CD14-positive monocyte (primary cell): ENCODE data around the gene NSG2. TPM values are rescaled to one million over a fixed set of nuclear protein-coding genes. Genes with fewer than 3 reads are reported as not detected.

ENCODE experiments used
- DNase-seq, 3 donors: peaks; one replicate each; pipeline ENCODE4 v3.0.0-alpha.2; 2011 to 2022
- H2AFZ ChIP-seq: 2 replicates; pipeline ENCODE4 v1.6.0; 2012; ENCODE audit warnings: mild to moderate bottlenecking, low read depth, low read length, inconsistent platforms; ENCODE audit not compliant: insufficient read depth, poor library complexity, severe bottlenecking
- H3K27ac ChIP-seq, 2 donors: 1 replicate in 1 of 2; 2 replicates in 1 of 2; pipeline ENCODE4 v1.5.1; 2012 to 2013; ENCODE audit warnings: low read length in 2 of 2, control low read depth in 1 of 2, inconsistent platforms in 1 of 2, low read depth in 1 of 2, mild to moderate bottlenecking in 1 of 2
- H3K27me3 ChIP-seq, 2 donors: one replicate each; pipeline versions ENCODE4 v1.6.0 to v1.6.1; 2011 to 2013; ENCODE audit warnings: low read length in 2 of 2; ENCODE audit not compliant: control insufficient read depth in 2 of 2, insufficient read depth in 2 of 2
- H3K36me3 ChIP-seq, 2 donors: replicated peaks in 1 of 2; 1 replicate in 1 of 2; 2 replicates in 1 of 2; pipeline versions ENCODE4 v1.5.1 to v1.6.1; 2012 to 2013; ENCODE audit warnings: low read length in 2 of 2, control low read depth in 1 of 2, inconsistent platforms in 1 of 2, mild to moderate bottlenecking in 1 of 2; ENCODE audit not compliant: insufficient read depth in 2 of 2, control insufficient read depth in 1 of 2
- H3K4me1 ChIP-seq, 2 donors: 1 replicate in 1 of 2; 2 replicates in 1 of 2; pipeline versions ENCODE4 v1.5.1 to v1.6.1; 2012 to 2013; ENCODE audit warnings: low read length in 2 of 2, control low read depth in 1 of 2, inconsistent platforms in 1 of 2, mild to moderate bottlenecking in 1 of 2, moderate library complexity in 1 of 2; ENCODE audit not compliant: insufficient read depth in 2 of 2, control insufficient read depth in 1 of 2
- H3K4me2 ChIP-seq: replicated peaks from 2 replicates; pipeline ENCODE3; 2012; ENCODE audit warnings: low read length, moderate library complexity, mild to moderate bottlenecking; ENCODE audit not compliant: poor library complexity, severe bottlenecking; ENCODE audit errors: extremely low read depth
- H3K4me3 ChIP-seq, 3 experiments: fragments of 200-600 bp in 1 of 3; sonication (generic) in 1 of 3; replicated peaks in 1 of 3; 1 replicate in 2 of 3; 2 replicates in 1 of 3; pipeline ENCODE4 v1.5.1; 2011 to 2013; ENCODE audit warnings: low read length in 3 of 3, mild to moderate bottlenecking in 3 of 3, control low read depth in 2 of 3, low read depth in 2 of 3, inconsistent platforms in 1 of 3, moderate library complexity in 1 of 3
- H3K79me2 ChIP-seq: 2 replicates; pipeline ENCODE4 v1.6.0; 2012; ENCODE audit warnings: mild to moderate bottlenecking, control low read depth, inconsistent platforms, low read length, moderate library complexity; ENCODE audit not compliant: insufficient read depth
- H3K9ac ChIP-seq: 2 replicates; pipeline ENCODE4 v1.6.0; 2017; ENCODE audit warnings: low read length, mild to moderate bottlenecking; ENCODE audit not compliant: insufficient read depth, poor library complexity, severe bottlenecking
- H3K9me3 ChIP-seq, 2 donors: replicated peaks in 1 of 2; 1 replicate in 1 of 2; 2 replicates in 1 of 2; pipeline versions ENCODE4 v1.5.1 to v1.6.1; 2012 to 2013; ENCODE audit warnings: low read length in 2 of 2, control low read depth in 1 of 2; ENCODE audit not compliant: control insufficient read depth in 1 of 2, insufficient read depth in 1 of 2
- H4K20me1 ChIP-seq: 2 replicates; pipeline ENCODE4 v1.6.0; 2012; ENCODE audit warnings: mild to moderate bottlenecking, low read length, control low read depth, moderate library complexity; ENCODE audit not compliant: insufficient read depth
- H3K27ac Mint-ChIP-seq, 7 donors: one replicate each; pipeline ENCODE4 v1.8.0; 2020; ENCODE audit warnings: mild to moderate bottlenecking in 7 of 7, mixed read lengths in 7 of 7, moderate library complexity in 6 of 7, inconsistent platforms in 2 of 7
- H3K27me3 Mint-ChIP-seq, 3 donors: one replicate each; pipeline ENCODE4 v1.8.0; 2021 to 2022; ENCODE audit warnings: low read depth in 3 of 3, mild to moderate bottlenecking in 3 of 3, mixed read lengths in 3 of 3, moderate library complexity in 3 of 3, inconsistent platforms in 1 of 3
- H3K36me3 Mint-ChIP-seq, 2 donors: one replicate each; pipeline ENCODE4 v1.8.0; 2020; ENCODE audit warnings: mixed read lengths in 2 of 2, inconsistent platforms in 1 of 2, mild to moderate bottlenecking in 1 of 2
- H3K4me1 Mint-ChIP-seq: one replicate; pipeline ENCODE4 v1.8.0; 2020; ENCODE audit warnings: mild to moderate bottlenecking, mixed read lengths
- H3K4me3 Mint-ChIP-seq, 2 donors: one replicate each; pipeline ENCODE4 v1.8.0; 2020; ENCODE audit warnings: mild to moderate bottlenecking in 2 of 2, mixed read lengths in 2 of 2, moderate library complexity in 1 of 2
- H3K9me3 Mint-ChIP-seq, 7 donors: one replicate each; pipeline ENCODE4 v1.8.0; 2020 to 2022; ENCODE audit warnings: mixed read lengths in 7 of 7, mild to moderate bottlenecking in 6 of 7, moderate library complexity in 6 of 7, inconsistent platforms in 2 of 7
- CTCF ChIP-seq: fragments of 200-600 bp; IDR thresholded peaks from one replicate; pipeline ENCODE4 v1.8.0; 2022; ENCODE audit warnings: antibody characterized with exemption, mild to moderate bottlenecking
- WGBS: methylation state at CpG from one replicate; pipeline ENCODE4 v1.1.5; 2013; ENCODE audit warnings: missing lambda C conversion rate; ENCODE audit not compliant: insufficient coverage; 5-methylcytosine and 5-hydroxymethylcytosine counted together
- intact Hi-C, 2 donors: fragments of 100-400 bp; cut with micrococcal nuclease; formaldehyde crosslinking; loops; one replicate each; pipeline versions ENCODE4 v1.15.0 to v1.15.1; 2023
- polyA plus RNA-seq, 3 donors: library from polyadenylated mRNA; depleted of rRNA in 1 of 3; unstranded in 2 of 3; stranded (reverse) in 1 of 3; fragments of 300-500 nt in 2 of 3; fragments of >200 nt in 1 of 3; fragmentation: Illumina TruSeq in 2 of 3; gene quantifications; 1 replicate in 2 of 3; 2 replicates in 1 of 3; pipeline ENCODE4 v1.2.3, GENCODE V29; 2012 to 2021

NSG2 gene
- polyA plus RNA-seq, 3 donors = not detected

GRCh38 chr5:174059247-174059646 is 13.7 kb downstream of the NSG2 start:
- H3K36me3 Mint-ChIP-seq = no peaks in the 10 kb centered on the region

GRCh38 chr5:174063082-174063756 is 17.7 kb downstream of the NSG2 start:
- H3K4me3 Mint-ChIP-seq = no peak overlapping the region
- Histone ChIP-seq H3K4me1 (no peaks in the 10 kb centered on the region), H3K9me3 (no peaks in the 10 kb centered on the region), H2AFZ (no peak overlapping the region), H3K4me3 (no peak overlapping the region), H3K27ac (no peak overlapping the region), H3K79me2 (no peaks in the 10 kb centered on the region), H3K9ac (no peak overlapping the region), H4K20me1 (no peaks in the 10 kb centered on the region), H3K36me3 (no peaks in the 10 kb centered on the region), H3K27me3 (peaks cover 3% of the 10 kb centered on the region in 2 donors), H3K4me2 (no peak overlapping the region)
- intact Hi-C loops = no loop called here
- peaks cover 0 to 2% (median 0%) of the 10 kb centered on the region in 7 donors for H3K9me3 Mint-ChIP-seq
- TF ChIP-seq CTCF = no peak
- no peak for DNase-seq
- H3K36me3 Mint-ChIP-seq = no peaks in the 10 kb centered on the region
- H3K4me1 Mint-ChIP-seq = no peaks in the 10 kb centered on the region
- H3K27me3 Mint-ChIP-seq = peaks cover 16 to 25% (median 18%) of the 10 kb centered on the region in 3 donors
- no peak overlapping the region for H3K27ac Mint-ChIP-seq

More at GRCh38 chr5:174059247-174059646, 13.7 kb downstream of the NSG2 start:
- no peak for DNase-seq
- Histone ChIP-seq H4K20me1 (no peaks in the 10 kb centered on the region), H2AFZ (no peak overlapping the region), H3K9ac (no peak overlapping the region), H3K4me2 (no peak overlapping the region), H3K79me2 (no peaks in the 10 kb centered on the region), H3K4me1 (no peaks in the 10 kb centered on the region), H3K36me3 (no peaks in the 10 kb centered on the region), H3K9me3 (no peaks in the 10 kb centered on the region), H3K27me3 (peaks cover 0 to 3% of the 10 kb centered on the region in 2 donors), H3K4me3 (no peak overlapping the region), H3K27ac (no peak overlapping the region)
- intact Hi-C loops = no loop called here
- Mint-ChIP-seq H3K4me3 (no peak overlapping the region), H3K4me1 (no peaks in the 10 kb centered on the region), H3K9me3 (peaks cover 0 to 2% (median 0%) of the 10 kb centered on the region in 7 donors), H3K27ac (no peak overlapping the region), H3K27me3 (peaks cover 7 to 13% (median 10%) of the 10 kb centered on the region in 3 donors)
- no CpG with 5 or more reads among the region's 1 CpG for WGBS
- TF ChIP-seq CTCF = no peak
